Measurements from ENCODE around the gene ENC1. TPM values are rescaled to one million over a fixed set of nuclear protein-coding genes. Genes with fewer than 3 reads are reported as not detected.

Gene ENC1
- total RNA-seq, 1 experiment from 2014 or later: 24.5 TPM

- TF ChIP-seq EZH2 (IDR thresholded peaks at IDR 0.05; ENCODE audit: low read length, unreplicated experiment): no peak
- TF ChIP-seq CTCF (conservative IDR thresholded peaks at IDR 0.05; ENCODE audit: low read depth, low read length): no peak
- no peak for TF ChIP-seq EZH2phosphoT487 (IDR thresholded peaks at IDR 0.05; ENCODE audit: borderline replicate concordance, low read length)
- ChIA-PET CTCF (no interaction called here), POLR2A (ENCODE audit: unreplicated experiment) (no interaction called here)
- Histone ChIP-seq H3K79me2 (ENCODE audit: low read length) (no peaks in the 10 kb centered on the region), H4K20me1 (ENCODE audit: low read length) (no peaks in the 10 kb centered on the region), H3K36me3 (ENCODE audit: low read depth, low read length) (no peaks in the 10 kb centered on the region), H3F3A (ENCODE audit: low read length, unreplicated experiment) (no peaks in the 10 kb centered on the region), H3K27ac (ENCODE audit: low read length) (no peak overlapping the region), H3K4me2 (ENCODE audit: low read length) (no peak overlapping the region), H3K9me2 (replicated peaks; ENCODE audit: low read length) (no peaks in the 10 kb centered on the region), H3K9ac (ENCODE audit: low read length) (no peak overlapping the region), H3K9me3 (ENCODE audit: low read length) (no peaks in the 10 kb centered on the region), H3K27me3 (ENCODE audit: low read length) (no peaks in the 10 kb centered on the region), H2AFZ (ENCODE audit: low read length) (no peak overlapping the region), H3K4me1 (ENCODE audit: insufficient read depth, low read length) (no peaks in the 10 kb centered on the region), H3K4me3 (ENCODE audit: low read length) (no peak overlapping the region)
- intact Hi-C loops (cut with micrococcal nuclease): no loop called here
- no TSS peak for BruUV-seq (replicated peaks)
- ATAC-seq (no peak), DNase-seq (no peak)
Measured at GRCh38 chr5:74598731-74599130, 41.8 kb downstream of the ENC1 start.

- Histone ChIP-seq H3K9ac (ENCODE audit: low read length) (no peak overlapping the region), H2AFZ (ENCODE audit: low read length) (no peak overlapping the region), H3K36me3 (ENCODE audit: low read depth, low read length) (no peaks in the 10 kb centered on the region), H3K4me3 (ENCODE audit: low read length) (no peak overlapping the region), H3K9me3 (ENCODE audit: low read length) (no peaks in the 10 kb centered on the region), H3K27ac (ENCODE audit: low read length) (no peak overlapping the region), H3K79me2 (ENCODE audit: low read length) (no peaks in the 10 kb centered on the region), H3K9me2 (replicated peaks; ENCODE audit: low read length) (no peaks in the 10 kb centered on the region), H3K4me2 (ENCODE audit: low read length) (no peak overlapping the region), H3K4me1 (ENCODE audit: insufficient read depth, low read length) (no peaks in the 10 kb centered on the region), H4K20me1 (ENCODE audit: low read length) (no peaks in the 10 kb centered on the region), H3K27me3 (ENCODE audit: low read length) (no peaks in the 10 kb centered on the region), H3F3A (ENCODE audit: low read length, unreplicated experiment) (no peaks in the 10 kb centered on the region)
- ChIA-PET POLR2A (ENCODE audit: unreplicated experiment) (no interaction called here), CTCF (no interaction called here)
- no peak for DNase-seq
- no TSS peak for BruUV-seq (replicated peaks)
- TF ChIP-seq EZH2 (IDR thresholded peaks at IDR 0.05; ENCODE audit: low read length, unreplicated experiment) (no peak), EZH2phosphoT487 (IDR thresholded peaks at IDR 0.05; ENCODE audit: borderline replicate concordance, low read length) (no peak), CTCF (conservative IDR thresholded peaks at IDR 0.05; ENCODE audit: low read depth, low read length) (no peak)
- no peak for ATAC-seq
- intact Hi-C loops (cut with micrococcal nuclease): no loop called here
Measured at GRCh38 chr5:74596927-74597326, 43.6 kb downstream of the ENC1 start.

- no peak overlapping the region for H3K4me3 ChIP-seq (ENCODE audit: low read length)
- intact Hi-C loops (cut with micrococcal nuclease): no loop called here
- H3K36me3 ChIP-seq (ENCODE audit: low read depth, low read length): no peaks in the 10 kb centered on the region
- DNase-seq (no peak), ATAC-seq (no peak)
- no peaks in the 10 kb centered on the region for H3K79me2 ChIP-seq (ENCODE audit: low read length)
- no peak overlapping the region for H2AFZ ChIP-seq (ENCODE audit: low read length)
- no peaks in the 10 kb centered on the region for H3K9me2 ChIP-seq (replicated peaks; ENCODE audit: low read length)
- no peaks in the 10 kb centered on the region for H3K9me3 ChIP-seq (ENCODE audit: low read length)
- H4K20me1 ChIP-seq (ENCODE audit: low read length): no peaks in the 10 kb centered on the region
- H3K27ac ChIP-seq (ENCODE audit: low read length): no peak overlapping the region
- no peaks in the 10 kb centered on the region for H3F3A ChIP-seq (ENCODE audit: low read length, unreplicated experiment)
- TF ChIP-seq CTCF (conservative IDR thresholded peaks at IDR 0.05; ENCODE audit: low read depth, low read length) (no peak), EZH2 (IDR thresholded peaks at IDR 0.05; ENCODE audit: low read length, unreplicated experiment) (no peak), EZH2phosphoT487 (IDR thresholded peaks at IDR 0.05; ENCODE audit: borderline replicate concordance, low read length) (no peak)
- H3K27me3 ChIP-seq (ENCODE audit: low read length): no peaks in the 10 kb centered on the region
- BruUV-seq (replicated peaks): no TSS peak
- ChIA-PET POLR2A (ENCODE audit: unreplicated experiment) (no interaction called here), CTCF (no interaction called here)
- H3K9ac ChIP-seq (ENCODE audit: low read length): no peak overlapping the region
- no peak overlapping the region for H3K4me2 ChIP-seq (ENCODE audit: low read length)
- H3K4me1 ChIP-seq (ENCODE audit: insufficient read depth, low read length): no peaks in the 10 kb centered on the region
Measured at GRCh38 chr5:74595143-74595925, 45.2 kb downstream of the ENC1 start.
